Astrocyte of the spinal cord (primary cell): Measurements from ENCODE around the gene XAF1.
"Not testable (repeated sequence)": the region's sequence is repeated elsewhere in the genome, so short reads cannot be mapped to it uniquely, and the experiment has no call there.

Experiments used
- DNase-seq: peaks from one replicate; pipeline ENCODE4 v3.0.0; 2011; ENCODE audit warnings: low read depth, low spot score
- H3K4me3 ChIP-seq: 2 replicates; pipeline ENCODE4 v1.5.1; 2011; ENCODE audit warnings: low read depth, mild to moderate bottlenecking, low read length, moderate library complexity
- in situ Hi-C: cut with HindIII; loops from 2 replicates; pipeline ENCODE4 v1.10.0; 2017; ENCODE audit warnings: low sequenced_read_pairs
- TF ChIP-seq, protein P1 (sequence below): IDR thresholded peaks from 2 replicates; pipeline ENCODE4 v1.5.1; 2012; ENCODE audit warnings: low read depth, mild to moderate bottlenecking, low read length, inconsistent platforms

XAF1 gene

DNA sequence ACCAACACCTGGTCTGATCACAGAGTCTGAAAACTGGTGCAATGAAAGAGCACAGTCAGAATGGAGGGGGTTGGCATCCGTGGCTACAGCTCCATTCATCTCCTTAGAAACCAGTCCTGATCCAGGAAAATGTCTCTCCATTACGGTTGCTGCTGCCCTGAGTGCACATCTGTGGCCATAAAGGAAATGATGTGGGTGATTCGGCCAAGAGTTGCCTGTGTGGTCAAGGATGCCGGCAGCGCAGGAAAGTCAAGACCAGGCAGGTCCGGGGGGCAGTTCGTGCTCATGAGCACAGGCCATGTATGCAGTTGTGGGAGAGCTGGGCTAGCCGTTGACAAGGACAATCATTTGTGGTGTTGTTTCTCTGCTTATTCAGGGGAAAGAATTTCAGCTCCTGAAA is 5.9 kb downstream of the XAF1 start:
- in situ Hi-C loops: no loop called here
- H3K4me3 ChIP-seq: no peak overlapping the region
- TF ChIP-seq, protein P1, sequence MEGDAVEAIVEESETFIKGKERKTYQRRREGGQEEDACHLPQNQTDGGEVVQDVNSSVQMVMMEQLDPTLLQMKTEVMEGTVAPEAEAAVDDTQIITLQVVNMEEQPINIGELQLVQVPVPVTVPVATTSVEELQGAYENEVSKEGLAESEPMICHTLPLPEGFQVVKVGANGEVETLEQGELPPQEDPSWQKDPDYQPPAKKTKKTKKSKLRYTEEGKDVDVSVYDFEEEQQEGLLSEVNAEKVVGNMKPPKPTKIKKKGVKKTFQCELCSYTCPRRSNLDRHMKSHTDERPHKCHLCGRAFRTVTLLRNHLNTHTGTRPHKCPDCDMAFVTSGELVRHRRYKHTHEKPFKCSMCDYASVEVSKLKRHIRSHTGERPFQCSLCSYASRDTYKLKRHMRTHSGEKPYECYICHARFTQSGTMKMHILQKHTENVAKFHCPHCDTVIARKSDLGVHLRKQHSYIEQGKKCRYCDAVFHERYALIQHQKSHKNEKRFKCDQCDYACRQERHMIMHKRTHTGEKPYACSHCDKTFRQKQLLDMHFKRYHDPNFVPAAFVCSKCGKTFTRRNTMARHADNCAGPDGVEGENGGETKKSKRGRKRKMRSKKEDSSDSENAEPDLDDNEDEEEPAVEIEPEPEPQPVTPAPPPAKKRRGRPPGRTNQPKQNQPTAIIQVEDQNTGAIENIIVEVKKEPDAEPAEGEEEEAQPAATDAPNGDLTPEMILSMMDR: no peak
- DNase-seq: peak; percentile 38

DNA sequence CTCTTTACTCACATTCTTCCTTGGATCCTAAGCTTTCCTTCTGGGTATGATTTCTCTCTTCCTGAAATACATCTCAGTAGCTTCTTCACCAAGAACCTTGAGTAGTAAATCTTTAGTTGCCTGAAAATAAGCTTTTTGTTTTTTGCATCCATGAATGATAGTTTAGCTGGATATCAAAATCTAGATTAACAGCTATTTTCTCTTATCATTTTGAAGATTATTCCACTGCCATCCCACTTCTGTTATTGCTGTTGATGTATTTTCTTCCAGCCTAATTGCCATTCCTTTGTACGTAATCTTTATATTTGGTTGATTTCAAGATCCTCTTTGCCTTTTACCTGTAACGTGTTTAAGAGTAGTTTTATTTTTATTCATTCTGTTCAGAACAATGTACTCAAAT is 12.6 kb downstream of the XAF1 start:
- in situ Hi-C loops: no loop called here
- TF ChIP-seq, protein P1: no peak
- H3K4me3 ChIP-seq: no peak overlapping the region
- DNase-seq: no peak

DNA sequence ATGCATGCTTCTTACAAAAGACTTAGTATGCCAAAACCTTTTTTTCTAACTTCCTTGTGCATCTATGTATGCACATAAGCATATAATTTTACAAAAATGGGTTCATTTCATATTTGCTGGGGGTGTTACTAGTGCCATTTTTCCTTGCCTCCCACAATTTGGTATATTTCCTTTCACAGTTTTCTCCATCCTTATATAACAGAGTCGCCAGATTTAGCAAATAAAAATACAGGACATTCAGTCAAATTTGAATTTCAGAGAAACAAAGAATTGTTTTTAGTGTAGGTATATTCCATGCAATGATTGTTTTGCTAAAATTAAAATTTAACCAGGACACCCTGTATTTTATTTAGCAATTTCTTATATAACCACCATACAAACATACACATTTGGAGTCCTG is 16.2 kb downstream of the XAF1 start:
- in situ Hi-C loops: no loop called here
- TF ChIP-seq, protein P1: no peak
- DNase-seq: no peak
- no peak overlapping the region for H3K4me3 ChIP-seq

DNA sequence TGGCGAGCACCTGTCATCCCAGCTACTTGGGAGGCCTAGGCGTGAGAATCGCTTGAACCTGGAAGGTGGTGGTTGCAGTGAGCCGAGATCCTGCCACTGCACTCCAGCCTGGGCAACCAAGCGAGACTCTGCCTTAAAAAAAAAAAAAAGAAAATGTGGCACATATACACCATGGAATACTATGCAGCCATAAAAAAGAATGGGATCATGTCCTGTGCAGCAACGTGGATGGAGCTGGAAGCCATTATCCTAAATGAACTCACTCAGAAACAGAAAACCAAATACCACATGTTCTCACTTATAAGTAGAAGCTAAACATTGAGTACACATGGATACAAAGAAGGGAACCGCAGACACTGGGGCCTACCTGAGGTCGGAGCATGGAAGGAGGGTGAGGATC is 19.1 kb downstream of the XAF1 start:
- in situ Hi-C loops, H3K4me3 ChIP-seq, DNase-seq: not testable (repeated sequence)

DNA sequence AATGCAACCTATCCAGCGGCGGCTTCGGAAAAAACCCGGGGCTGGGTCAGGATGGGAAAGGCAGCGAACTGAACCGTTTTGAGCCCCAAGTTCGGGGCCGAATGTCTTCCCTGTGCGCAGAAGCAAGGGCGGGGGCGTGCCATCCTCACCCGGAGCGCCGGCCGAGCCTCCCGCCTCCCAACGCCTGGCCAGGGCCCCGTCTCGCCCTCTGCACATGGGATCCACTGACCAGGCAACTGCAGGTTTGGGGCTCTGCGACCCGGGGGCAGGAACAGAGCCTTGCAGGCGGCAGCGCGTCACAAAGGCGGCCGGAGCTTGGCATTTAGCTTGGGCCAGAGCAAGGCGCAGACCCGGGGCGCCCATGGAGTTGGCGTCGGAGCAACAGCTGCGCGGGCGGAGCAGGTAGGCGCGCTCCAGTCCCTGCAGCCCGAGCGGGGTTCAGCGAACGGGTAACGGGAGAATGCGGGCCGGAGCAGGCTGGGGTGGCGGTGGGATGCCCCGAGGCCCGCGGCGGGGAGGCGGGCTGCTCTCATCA is 20.1 kb downstream of the XAF1 start, which contains the start of gene FBXO39:
Gene FBXO39, plus strand, starts transcription at position 345 of the 535 bp plus-strand sequence. CDS start 3,654 bp downstream, outside the sequence.
- DNase-seq: no peak
- no peak within 1 kb of the TSS for H3K4me3 ChIP-seq
- in situ Hi-C loops: no loop called here
- TF ChIP-seq, protein P1: no peak

DNA sequence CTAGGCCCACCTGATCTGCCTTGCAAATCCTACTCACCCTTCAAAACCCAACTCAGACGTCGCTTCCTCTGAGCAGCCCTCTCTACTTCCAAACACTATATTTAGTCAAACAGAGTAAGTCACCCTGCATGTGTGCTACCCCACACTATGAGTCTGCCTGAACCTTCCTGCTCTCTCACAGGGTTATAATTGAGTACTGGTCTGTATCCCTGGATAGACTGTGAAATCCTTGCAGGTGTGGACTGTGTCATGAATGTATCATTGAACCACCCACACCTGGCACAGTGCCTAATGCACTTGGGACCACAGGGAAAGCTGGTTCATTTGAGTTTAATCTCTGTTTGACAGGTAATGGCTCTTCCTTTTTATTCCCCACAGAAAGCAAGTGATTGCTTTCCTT is 23.6 kb downstream of the XAF1 start:
- in situ Hi-C loops: no loop called here
- TF ChIP-seq, protein P1: no peak
- no peak for DNase-seq

DNA sequence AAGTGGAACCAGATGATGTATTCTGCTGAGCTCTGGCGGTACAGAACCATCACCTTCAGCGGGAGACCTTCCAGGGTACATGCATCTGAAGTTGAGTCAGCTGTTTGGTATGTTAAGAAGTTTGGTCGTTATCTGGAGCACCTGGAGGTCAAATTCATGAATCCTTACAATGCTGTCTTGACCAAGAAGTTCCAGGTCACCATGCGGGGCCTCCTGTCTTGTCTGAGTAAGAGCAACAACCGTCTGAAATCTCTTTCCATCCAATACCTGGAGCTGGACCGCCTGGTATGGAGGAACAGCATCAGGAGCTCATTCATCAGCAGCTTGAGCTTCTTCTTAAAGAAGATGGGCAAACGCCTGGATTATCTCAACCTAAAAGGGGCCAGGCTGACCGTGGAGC is 24.2 kb downstream of the XAF1 start:
- no peak for DNase-seq
- in situ Hi-C loops: no loop called here
- H3K4me3 ChIP-seq: no peak overlapping the region
- TF ChIP-seq, protein P1: no peak

More for the DNA sequence above, 23.6 kb downstream of the XAF1 start:
- H3K4me3 ChIP-seq: no peak overlapping the region
